Hepatocyte (in vitro differentiated cells): Measurements from ENCODE around the gene THSD7B. TPM values are rescaled to one million over a fixed set of nuclear protein-coding genes. Genes with fewer than 3 reads are reported as not detected.

Experiments
- DNase-seq: peaks from one replicate; pipeline ENCODE4 v3.0.0-alpha.2; 2016; ENCODE audit warnings: low spot score
- H2AFZ ChIP-seq: fragments of 200-600 bp; sonication (generic); 2 replicates; pipeline ENCODE4 v1.6.0; 2016; ENCODE audit warnings: antibody characterized with exemption, mild to moderate bottlenecking
- H3K27ac ChIP-seq: fragments of 200-600 bp; sonication (generic); 2 replicates; pipeline ENCODE4 v1.5.1; 2016; ENCODE audit warnings: mild to moderate bottlenecking
- H3K27me3 ChIP-seq: fragments of 200-600 bp; sonication (generic); 2 replicates; pipeline ENCODE4 v1.6.1; 2016
- H3K36me3 ChIP-seq: fragments of 200-600 bp; sonication (generic); replicated peaks from 2 replicates; pipeline ENCODE4 v1.5.1; 2016; ENCODE audit warnings: low read depth; ENCODE audit not compliant: insufficient read depth
- H3K4me1 ChIP-seq: fragments of 200-600 bp; sonication (generic); 2 replicates; pipeline ENCODE4 v1.5.1; 2016; ENCODE audit warnings: mild to moderate bottlenecking, moderate library complexity; ENCODE audit not compliant: insufficient read depth
- H3K4me2 ChIP-seq: fragments of 200-600 bp; sonication (generic); 2 replicates; pipeline ENCODE4 v1.6.0; 2016
- H3K4me3 ChIP-seq: fragments of 200-600 bp; sonication (generic); 2 replicates; pipeline ENCODE4 v1.5.1; 2016; ENCODE audit warnings: mild to moderate bottlenecking
- H3K79me2 ChIP-seq: fragments of 200-600 bp; sonication (generic); 2 replicates; pipeline ENCODE4 v1.6.0; 2017; ENCODE audit warnings: mild to moderate bottlenecking
- H3K9me2 ChIP-seq: fragments of 200-600 bp; sonication (generic); replicated peaks from 2 replicates; pipeline ENCODE4 v1.6.0; 2017; ENCODE audit warnings: mild to moderate bottlenecking; ENCODE audit not compliant: insufficient read depth
- H3K9me3 ChIP-seq: fragments of 200-600 bp; sonication (generic); 2 replicates; pipeline ENCODE4 v1.5.1; 2016; ENCODE audit warnings: low read depth, mild to moderate bottlenecking
- H4K20me1 ChIP-seq: fragments of 200-600 bp; sonication (generic); 2 replicates; pipeline ENCODE4 v1.6.0; 2016; ENCODE audit warnings: mild to moderate bottlenecking; ENCODE audit not compliant: insufficient read depth, poor library complexity, severe bottlenecking
- CTCF ChIP-seq: fragments of 200-600 bp; sonication (generic); IDR thresholded peaks from 2 replicates; pipeline ENCODE4 v1.5.1; 2016; ENCODE audit warnings: antibody characterized with exemption, mild to moderate bottlenecking; ENCODE audit not compliant: poor library complexity
- EZH2 ChIP-seq: fragments of 200-600 bp; sonication (generic); IDR thresholded peaks from 2 replicates; pipeline ENCODE4 v1.6.1; 2016; ENCODE audit warnings: antibody characterized with exemption, mild to moderate bottlenecking, borderline replicate concordance
- EZH2phosphoT487 ChIP-seq: fragments of 200-600 bp; sonication (generic); IDR thresholded peaks from one replicate; pipeline ENCODE4 v1.6.1; 2018; ENCODE audit warnings: antibody characterized with exemption, mild to moderate bottlenecking, low read depth, moderate library complexity; ENCODE audit not compliant: unreplicated experiment, severe bottlenecking
- WGBS: methylation state at CpG from one replicate; pipeline ENCODE4 v1.1.6; 2016; ENCODE audit warnings: low lambda C conversion rate; ENCODE audit errors: missing lambda C conversion rate; 5-methylcytosine and 5-hydroxymethylcytosine counted together
- polyA plus RNA-seq: library from polyadenylated mRNA; unstranded; fragments of >200 nt; fragmentation: Nextera tagmentation; extraction: Ambion mirVana; gene quantifications from 2 replicates; pipeline ENCODE4 v1.2.1, GENCODE V29; 2016
- total RNA-seq: library from RNA; depleted of rRNA; stranded (reverse); fragments of >200 nt; gene quantifications from 2 replicates; pipeline ENCODE4 v1.2.3, GENCODE V29; 2014

Gene THSD7B
- total and polyA plus RNA-seq, 2 experiments from 2014 or later = 0.48 to 5.7 TPM

- Histone ChIP-seq H3K27me3 (no peaks in the 10 kb centered on the region), H3K4me1 (no peaks in the 10 kb centered on the region), H3K4me2 (no peak overlapping the region), H3K79me2 (no peaks in the 10 kb centered on the region), H3K9me2 (no peaks in the 10 kb centered on the region), H3K9me3 (no peaks in the 10 kb centered on the region), H4K20me1 (no peaks in the 10 kb centered on the region), H3K27ac (no peak overlapping the region), H2AFZ (no peak overlapping the region), H3K36me3 (no peaks in the 10 kb centered on the region), H3K4me3 (no peak overlapping the region)
- DNase-seq = no peak
- 54% methylated on average over 3 of the region's 3 CpGs for WGBS
- no peak for TF ChIP-seq EZH2
- TF ChIP-seq EZH2phosphoT487 = no peak
- TF ChIP-seq CTCF = no peak
Observed at GRCh38 chr2:137420744-137421143, 655.4 kb downstream of the THSD7B start.

GRCh38 chr2:137435162-137435561 lies 669.8 kb downstream of the THSD7B start:
- H3K9me3 ChIP-seq = no peaks in the 10 kb centered on the region
- H3K4me3 ChIP-seq = no peak overlapping the region
- H3K9me2 ChIP-seq = no peaks in the 10 kb centered on the region
- no peaks in the 10 kb centered on the region for H4K20me1 ChIP-seq
- no peaks in the 10 kb centered on the region for H3K27me3 ChIP-seq
- 33% methylated on average over 1 of the region's 1 CpG for WGBS
- DNase-seq = no peak
- no peaks in the 10 kb centered on the region for H3K36me3 ChIP-seq
- H3K4me2 ChIP-seq = no peak overlapping the region
- H3K79me2 ChIP-seq = no peaks in the 10 kb centered on the region
- no peak for TF ChIP-seq EZH2
- no peak for TF ChIP-seq EZH2phosphoT487
- no peak for TF ChIP-seq CTCF
- H2AFZ ChIP-seq = no peak overlapping the region
- H3K4me1 ChIP-seq = no peaks in the 10 kb centered on the region
- H3K27ac ChIP-seq = no peak overlapping the region

GRCh38 chr2:137437386-137437785 lies 672.0 kb downstream of the THSD7B start:
- no peak for DNase-seq
- 75% methylated on average over 2 of the region's 2 CpGs for WGBS
- H2AFZ ChIP-seq = no peak overlapping the region

More at GRCh38 chr2:137437386-137437785, 672.0 kb downstream of the THSD7B start:
- Histone ChIP-seq H3K9me2 (no peaks in the 10 kb centered on the region), H3K27me3 (no peaks in the 10 kb centered on the region), H3K27ac (no peak overlapping the region), H3K4me2 (no peak overlapping the region), H3K9me3 (no peaks in the 10 kb centered on the region), H3K79me2 (no peaks in the 10 kb centered on the region), H4K20me1 (no peaks in the 10 kb centered on the region), H3K36me3 (no peaks in the 10 kb centered on the region), H3K4me3 (no peak overlapping the region), H3K4me1 (no peaks in the 10 kb centered on the region)
- TF ChIP-seq EZH2phosphoT487 = no peak
- no peak for TF ChIP-seq EZH2
- TF ChIP-seq CTCF = no peak
